BE2C (cell line): Measurements from ENCODE around the gene GPRC5C.
A peak's percentile ranks its signal among the peaks of the same experiment; 100 is the strongest.

ENCODE experiments used
- DNase-seq: peaks from one replicate; pipeline ENCODE4 v3.0.0-alpha.2; 2020
- H3K27me3 ChIP-seq: fragments of 250-450 bp; sonication (Bioruptor Pico); 2 replicates; pipeline ENCODE4 v1.5.1; 2020; ENCODE audit warnings: mild to moderate bottlenecking
- H3K36me3 ChIP-seq: fragments of 250-450 bp; sonication (Bioruptor Pico); 2 replicates; pipeline ENCODE4 v1.5.1; 2020; ENCODE audit warnings: mild to moderate bottlenecking
- H3K4me1 ChIP-seq: fragments of 250-450 bp; sonication (Bioruptor Pico); 2 replicates; pipeline ENCODE4 v1.5.1; 2020
- H3K4me3 ChIP-seq: 2 replicates; pipeline ENCODE4 v1.5.1; 2011; ENCODE audit warnings: low read depth, low read length
- H3K9me3 ChIP-seq: fragments of 250-450 bp; sonication (Bioruptor Pico); 2 replicates; pipeline ENCODE4 v1.5.1; 2020
- TF ChIP-seq, protein P1 (sequence below): IDR thresholded peaks from 2 replicates; pipeline ENCODE4 v1.5.1; 2012; ENCODE audit warnings: mild to moderate bottlenecking, low read depth, low read length

GPRC5C gene

DNA sequence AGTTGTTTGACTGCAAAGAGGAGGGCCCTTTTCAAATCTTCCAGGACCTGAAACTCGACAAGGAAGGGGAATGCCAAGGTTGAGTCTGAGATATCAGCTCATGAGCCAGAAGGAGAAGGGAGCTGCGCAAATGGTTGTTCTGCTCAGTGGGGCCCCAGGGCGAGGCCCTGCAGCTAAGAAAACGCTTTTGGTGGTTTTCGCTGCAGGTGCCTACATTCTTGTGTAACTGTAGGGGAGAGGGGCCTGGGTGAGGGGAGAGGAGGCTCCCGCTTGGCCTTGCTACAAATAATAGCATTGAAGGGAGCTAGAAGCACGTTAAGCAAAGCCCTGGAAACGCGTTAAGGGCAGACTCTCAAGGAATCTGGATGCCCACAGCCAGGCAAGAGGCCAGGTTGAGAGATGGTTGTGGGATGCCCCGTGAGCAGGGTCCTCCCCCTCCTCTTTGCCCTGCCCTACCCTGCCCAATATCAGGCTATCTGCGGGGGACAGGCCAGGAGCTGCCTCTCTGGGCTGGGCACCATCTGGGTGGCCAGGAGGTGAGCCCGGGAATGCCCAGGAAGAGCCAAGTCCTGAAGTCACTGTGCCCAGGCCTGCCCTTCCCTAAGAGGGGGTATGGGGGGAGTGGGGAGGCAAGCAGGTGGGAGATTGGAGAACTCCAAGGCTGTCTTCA is 42.7 kb upstream of the GPRC5C start:
- no peak for DNase-seq
- TF ChIP-seq, protein P1, sequence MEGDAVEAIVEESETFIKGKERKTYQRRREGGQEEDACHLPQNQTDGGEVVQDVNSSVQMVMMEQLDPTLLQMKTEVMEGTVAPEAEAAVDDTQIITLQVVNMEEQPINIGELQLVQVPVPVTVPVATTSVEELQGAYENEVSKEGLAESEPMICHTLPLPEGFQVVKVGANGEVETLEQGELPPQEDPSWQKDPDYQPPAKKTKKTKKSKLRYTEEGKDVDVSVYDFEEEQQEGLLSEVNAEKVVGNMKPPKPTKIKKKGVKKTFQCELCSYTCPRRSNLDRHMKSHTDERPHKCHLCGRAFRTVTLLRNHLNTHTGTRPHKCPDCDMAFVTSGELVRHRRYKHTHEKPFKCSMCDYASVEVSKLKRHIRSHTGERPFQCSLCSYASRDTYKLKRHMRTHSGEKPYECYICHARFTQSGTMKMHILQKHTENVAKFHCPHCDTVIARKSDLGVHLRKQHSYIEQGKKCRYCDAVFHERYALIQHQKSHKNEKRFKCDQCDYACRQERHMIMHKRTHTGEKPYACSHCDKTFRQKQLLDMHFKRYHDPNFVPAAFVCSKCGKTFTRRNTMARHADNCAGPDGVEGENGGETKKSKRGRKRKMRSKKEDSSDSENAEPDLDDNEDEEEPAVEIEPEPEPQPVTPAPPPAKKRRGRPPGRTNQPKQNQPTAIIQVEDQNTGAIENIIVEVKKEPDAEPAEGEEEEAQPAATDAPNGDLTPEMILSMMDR: no peak
- Histone ChIP-seq H3K27me3 (no peaks in the 10 kb centered on the region), H3K4me3 (no peak overlapping the region), H3K4me1 (peaks cover 13% of the 10 kb centered on the region), H3K9me3 (no peaks in the 10 kb centered on the region), H3K36me3 (no peaks in the 10 kb centered on the region)

DNA sequence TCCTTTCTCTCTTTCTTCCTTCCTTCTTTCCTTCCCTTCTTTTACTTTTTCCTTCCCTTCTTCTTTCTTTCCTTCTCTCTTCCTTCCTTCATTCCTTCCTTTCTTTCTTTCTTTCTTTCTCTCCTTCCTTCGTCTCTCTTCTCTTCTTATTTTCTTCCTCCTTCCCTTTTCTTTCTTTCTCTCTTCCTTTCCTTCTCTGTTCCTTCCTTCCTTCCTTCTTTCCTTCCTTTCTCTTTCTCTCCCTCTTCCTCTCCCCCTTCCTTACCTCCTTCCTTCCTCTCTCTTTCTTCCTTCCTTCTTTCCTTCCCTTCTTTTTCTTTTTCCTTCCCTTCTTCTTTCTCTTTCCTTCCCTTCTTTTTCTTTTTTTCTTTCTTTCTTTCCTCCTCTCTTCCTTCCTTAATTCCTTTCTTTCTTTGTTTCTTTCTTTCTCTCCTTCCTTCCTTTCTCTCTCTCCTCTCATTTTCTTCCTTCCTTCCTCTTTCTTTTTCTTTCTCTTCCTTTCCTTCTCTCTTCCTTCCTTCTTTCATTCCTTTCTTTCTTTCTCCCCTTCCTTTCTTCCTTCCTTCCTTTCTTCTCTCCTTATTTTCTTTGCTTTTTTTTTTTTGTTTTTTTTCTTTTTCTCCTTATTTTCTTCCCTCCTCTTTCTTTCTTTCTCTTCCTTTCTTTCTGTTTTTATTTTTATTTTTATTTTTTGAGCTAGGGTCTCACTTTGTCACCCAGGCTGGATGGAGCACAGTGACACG is 41.8 kb upstream of the GPRC5C start:
- TF ChIP-seq, protein P1: no peak
- Histone ChIP-seq H3K4me3 (no peak overlapping the region), H3K27me3 (no peaks in the 10 kb centered on the region), H3K4me1 (peaks cover 22% of the 10 kb centered on the region), H3K9me3 (no peaks in the 10 kb centered on the region), H3K36me3 (no peaks in the 10 kb centered on the region)
- no peak for DNase-seq

DNA sequence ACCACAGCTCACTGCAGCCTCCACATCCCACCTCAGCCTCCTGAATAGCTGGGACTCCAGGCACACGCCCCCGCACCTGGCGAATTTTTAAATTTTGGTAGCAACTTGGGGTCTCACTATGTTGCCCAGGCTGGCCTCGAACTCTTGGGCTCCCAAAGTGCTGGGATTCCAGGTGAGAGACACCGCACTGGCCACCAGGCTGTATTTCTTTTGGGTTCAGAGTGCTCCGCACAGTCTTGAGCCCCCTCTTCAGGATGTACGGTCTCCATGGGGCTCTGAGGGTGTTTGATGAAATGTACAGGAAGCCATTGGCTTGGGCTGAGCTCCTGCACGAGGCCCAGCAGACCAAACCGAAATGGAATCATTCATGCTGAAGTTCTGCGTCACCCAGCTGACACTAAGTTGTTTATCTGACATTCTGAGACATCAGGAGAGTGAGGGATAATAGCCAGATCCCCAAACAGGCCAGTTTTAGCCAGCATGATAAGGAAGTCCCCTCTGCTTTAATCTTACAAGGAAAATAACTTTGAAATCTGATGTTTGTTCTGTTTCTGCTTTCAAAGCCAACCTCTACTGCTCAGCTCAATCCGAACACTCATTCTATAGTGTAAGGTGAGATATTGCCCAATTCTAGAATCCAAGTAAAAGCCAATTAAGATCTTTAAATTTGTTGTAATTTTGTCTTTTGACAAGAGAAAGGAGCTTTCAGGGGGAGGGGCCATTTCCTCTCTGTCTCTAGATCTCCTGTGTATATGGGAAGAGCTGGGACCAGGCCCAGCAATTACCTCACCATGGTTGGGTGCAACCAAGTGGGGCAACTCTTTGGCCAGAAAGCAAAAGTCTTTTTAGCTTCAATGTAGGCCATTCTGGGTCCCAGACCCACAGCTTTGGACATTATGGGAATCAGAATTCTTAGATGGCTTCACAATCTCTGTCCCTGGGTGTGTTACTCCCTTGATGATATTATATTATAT is 40.9 kb upstream of the GPRC5C start:
- Histone ChIP-seq H3K27me3 (no peaks in the 10 kb centered on the region), H3K4me3 (no peak overlapping the region), H3K36me3 (no peaks in the 10 kb centered on the region), H3K4me1 (peaks cover 26% of the 10 kb centered on the region), H3K9me3 (no peaks in the 10 kb centered on the region)
- TF ChIP-seq, protein P1: no peak
- peak; percentile 58 for DNase-seq

DNA sequence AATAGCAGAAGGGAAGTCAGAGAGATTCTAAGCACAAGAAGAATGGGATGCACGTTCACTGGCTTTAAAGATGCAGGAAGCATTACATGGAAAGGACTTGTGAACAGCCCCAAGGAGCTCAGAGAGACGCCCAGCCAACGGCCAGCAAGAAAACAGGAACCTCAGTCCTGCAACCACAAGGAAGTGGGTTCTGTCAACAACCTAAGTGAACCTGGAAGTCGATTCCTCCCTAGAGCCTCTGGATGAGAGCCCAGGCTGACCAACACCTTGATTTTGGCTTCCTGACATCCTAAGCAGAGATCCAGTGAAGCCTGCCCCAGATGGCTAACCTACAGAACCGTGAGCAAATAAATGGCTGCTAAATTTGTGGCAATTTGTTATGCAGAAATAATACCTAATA is 40.1 kb upstream of the GPRC5C start:
- Histone ChIP-seq H3K27me3 (no peaks in the 10 kb centered on the region), H3K9me3 (no peaks in the 10 kb centered on the region), H3K4me3 (no peak overlapping the region), H3K36me3 (no peaks in the 10 kb centered on the region), H3K4me1 (peaks cover 26% of the 10 kb centered on the region)
- DNase-seq: no peak
- TF ChIP-seq, protein P1: no peak

DNA sequence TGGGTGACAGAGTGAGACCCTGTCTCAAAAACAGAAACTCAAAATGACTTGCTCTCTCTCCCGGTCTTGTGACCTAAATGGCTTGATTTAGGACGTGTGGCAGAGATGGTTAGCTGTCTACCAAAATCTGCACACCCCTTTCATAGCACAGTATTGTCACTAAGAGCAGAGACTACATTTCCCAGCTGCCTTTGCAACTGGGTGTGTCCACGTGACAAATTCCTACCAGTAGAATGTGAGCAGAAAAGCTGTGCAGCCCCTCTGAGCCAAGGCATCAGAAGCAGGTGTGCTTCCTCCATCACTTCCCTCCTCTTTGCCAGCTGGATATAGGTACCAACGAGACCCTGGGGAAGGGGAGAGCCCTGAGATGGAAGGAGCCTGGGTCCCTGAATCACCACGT is 39.0 kb upstream of the GPRC5C start:
- Histone ChIP-seq H3K9me3 (no peaks in the 10 kb centered on the region), H3K27me3 (no peaks in the 10 kb centered on the region), H3K36me3 (no peaks in the 10 kb centered on the region), H3K4me1 (peaks cover 26% of the 10 kb centered on the region), H3K4me3 (no peak overlapping the region)
- DNase-seq: no peak
- TF ChIP-seq, protein P1: no peak
